Right hindlimb (tissue), 1 donor: Measurements from ENCODE around the gene ZRANB1.
"Not testable (repeated sequence)": the region's sequence is repeated elsewhere in the genome, so short reads cannot be mapped to it uniquely, and the experiment has no call there.

Source experiments
- DNase-seq: peaks from one replicate; pipeline ENCODE4 v3.0.0-alpha.2; 2018

The ZRANB1 gene

GRCh38 chr10:124941823-124942222 is at the start of gene ZRANB1:
Gene ZRANB1 (plus strand): TSS chr10:124942123. CDS start chr10:124942494, 371 bp downstream.
- no peak for DNase-seq

- no peak for DNase-seq
These were observed 49.0 kb upstream of the ZRANB1 start for GRCh38 chr10:124892905-124893304.

- DNase-seq = no peak
These were observed 47.2 kb upstream of the ZRANB1 start for GRCh38 chr10:124894569-124895215.

- DNase-seq = no peak
These were observed 45.2 kb upstream of the ZRANB1 start for GRCh38 chr10:124896751-124897150.

- DNase-seq = no peak
These were observed 43.5 kb upstream of the ZRANB1 start for GRCh38 chr10:124898471-124898870.

- DNase-seq = no peak
These were observed 42.8 kb upstream of the ZRANB1 start for GRCh38 chr10:124899151-124899550.

- no peak for DNase-seq
These were observed 39.5 kb upstream of the ZRANB1 start for GRCh38 chr10:124902462-124902861.

- no peak for DNase-seq
These were observed 38.8 kb upstream of the ZRANB1 start for GRCh38 chr10:124903111-124903510.

- DNase-seq = no peak
These were observed 37.1 kb upstream of the ZRANB1 start for GRCh38 chr10:124904796-124905195.

GRCh38 chr10:124906551-124907001 is 35.3 kb upstream of the ZRANB1 start:
- DNase-seq = no peak

- no peak for DNase-seq
These were observed 32.4 kb upstream of the ZRANB1 start for GRCh38 chr10:124909563-124909962.

GRCh38 chr10:124911124-124912067 is 30.5 kb upstream of the ZRANB1 start:
- DNase-seq = no peak

- DNase-seq = no peak
These were observed 29.6 kb upstream of the ZRANB1 start for GRCh38 chr10:124912101-124912886.

GRCh38 chr10:124913167-124913566 is 28.8 kb upstream of the ZRANB1 start:
- no peak for DNase-seq

GRCh38 chr10:124914398-124914797 is 27.5 kb upstream of the ZRANB1 start:
- DNase-seq = not testable (repeated sequence)

- no peak for DNase-seq
These were observed 25.8 kb upstream of the ZRANB1 start for GRCh38 chr10:124916098-124916584.

- DNase-seq = peak; percentile 98
These were observed 25.1 kb upstream of the ZRANB1 start for GRCh38 chr10:124916585-124917427.

- peak; percentile 80 for DNase-seq
These were observed 24.3 kb upstream of the ZRANB1 start for GRCh38 chr10:124917428-124918190.

GRCh38 chr10:124918191-124918830 is 23.6 kb upstream of the ZRANB1 start:
- no peak for DNase-seq

GRCh38 chr10:124918906-124919305 is 23.0 kb upstream of the ZRANB1 start:
- DNase-seq = no peak

GRCh38 chr10:124921261-124921660 is 20.7 kb upstream of the ZRANB1 start:
- DNase-seq = no peak
